ENCODE data around the gene ZNF532.

Gene ZNF532

GRCh38 chr18:58870621-58871020 is 5.9 kb downstream of the ZNF532 start:
- DNase-seq: no peak

- no peak for DNase-seq
These were observed 7.1 kb downstream of the ZNF532 start for GRCh38 chr18:58871514-58872420.

DNA sequence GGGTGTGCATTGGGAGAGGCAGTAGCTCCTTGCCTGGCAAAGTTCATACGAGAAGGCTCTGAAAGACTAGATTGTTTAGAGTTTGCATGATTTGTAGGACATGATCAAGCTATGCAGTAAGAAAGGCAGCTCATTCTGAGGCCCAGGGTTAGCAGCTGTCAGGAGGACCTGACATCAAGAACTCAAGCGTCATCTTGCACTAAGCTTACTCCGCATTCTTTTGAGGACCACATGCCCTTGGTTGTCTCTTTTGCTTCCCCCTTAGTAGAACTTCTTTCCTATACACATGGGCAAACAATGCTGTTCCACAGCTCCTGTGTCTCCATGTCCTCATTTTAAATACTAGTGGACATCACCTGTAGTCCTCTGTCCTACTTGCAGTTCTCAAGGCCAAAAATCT is 14.0 kb downstream of the ZNF532 start:
- DNase-seq: no peak

DNA sequence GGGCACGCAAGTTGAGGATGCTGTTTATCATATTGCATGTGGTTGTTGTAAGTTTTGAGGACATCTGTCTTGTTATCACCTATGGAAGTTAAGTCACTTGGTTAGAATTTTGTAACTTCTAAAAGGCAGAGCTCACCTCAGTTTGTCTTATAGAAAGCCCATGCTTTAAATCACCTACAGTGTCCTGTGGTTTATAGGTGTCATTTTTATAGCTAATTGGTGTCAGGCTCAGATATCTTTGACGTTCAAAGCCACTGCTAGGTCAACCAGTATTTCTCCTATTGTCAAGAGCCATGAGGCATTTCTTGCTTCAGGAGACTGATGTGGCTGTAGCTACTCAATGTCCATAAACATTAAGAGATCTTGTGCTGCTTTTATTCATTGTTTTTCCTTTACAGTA is 16.8 kb downstream of the ZNF532 start:
- no peak for DNase-seq

GRCh38 chr18:58882044-58882443 is 17.4 kb downstream of the ZNF532 start:
- DNase-seq: no peak

DNA sequence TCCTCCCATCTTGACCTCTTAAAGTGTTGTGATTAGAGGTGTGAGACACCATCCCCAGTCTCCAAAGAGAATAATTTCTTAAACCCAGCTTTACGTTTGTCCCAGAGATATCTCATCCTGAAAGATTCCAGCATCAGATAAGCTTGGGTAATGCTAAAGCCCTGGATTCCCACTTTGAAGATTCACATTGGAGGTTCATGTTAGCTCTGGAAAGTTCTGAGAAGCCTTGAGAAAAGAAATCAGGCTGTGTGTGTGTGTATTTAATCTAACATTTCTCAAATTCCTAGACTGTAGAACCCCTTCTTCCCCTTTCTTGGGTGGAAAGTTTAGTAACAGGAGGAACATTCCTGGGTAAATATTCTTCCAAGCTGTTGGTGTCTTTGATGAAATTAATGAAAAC is 18.0 kb downstream of the ZNF532 start:
- DNase-seq: no peak

DNA sequence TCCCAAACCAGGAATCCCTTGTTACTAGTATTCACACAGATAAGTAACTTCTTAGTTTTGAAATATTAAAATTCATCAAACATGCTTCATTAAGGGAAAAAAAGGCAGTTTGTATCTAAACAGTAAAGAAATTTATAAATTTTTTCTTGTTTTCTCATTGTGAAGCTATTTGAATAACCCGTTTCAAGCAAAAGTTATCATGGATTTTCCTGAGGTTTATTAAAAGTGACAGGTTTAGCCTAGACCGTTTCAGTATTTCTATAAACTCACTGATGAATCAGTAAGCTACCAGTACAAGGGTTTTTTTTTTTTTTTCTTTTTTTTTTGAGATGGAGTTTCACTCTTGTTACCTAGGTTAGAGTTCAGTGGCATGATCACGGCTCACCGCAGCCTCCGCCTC is 20.0 kb downstream of the ZNF532 start:
- no peak for DNase-seq

DNA sequence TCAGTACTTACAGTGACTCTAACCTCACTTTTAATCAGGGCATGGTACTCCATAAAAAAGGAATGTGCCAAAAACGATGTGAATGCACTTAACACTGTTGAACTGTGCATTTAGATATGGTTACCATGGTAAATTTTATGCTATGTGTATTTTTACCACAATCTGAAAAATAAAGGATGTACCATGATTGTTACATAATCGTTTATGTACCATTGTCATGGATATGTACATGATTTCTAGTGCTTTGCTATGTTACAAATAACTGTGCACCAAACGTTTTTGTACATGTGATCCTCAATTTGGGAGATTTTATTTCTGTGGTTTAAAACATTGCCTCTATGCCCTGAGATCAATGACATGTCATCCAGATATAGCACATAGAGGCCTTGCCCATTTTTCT is 21.8 kb downstream of the ZNF532 start:
- no peak for DNase-seq

- DNase-seq: no peak
These were observed 22.4 kb downstream of the ZNF532 start for GRCh38 chr18:58886864-58887612.

- no peak for DNase-seq
These were observed 22.9 kb downstream of the ZNF532 start for GRCh38 chr18:58887613-58887963.

DNA sequence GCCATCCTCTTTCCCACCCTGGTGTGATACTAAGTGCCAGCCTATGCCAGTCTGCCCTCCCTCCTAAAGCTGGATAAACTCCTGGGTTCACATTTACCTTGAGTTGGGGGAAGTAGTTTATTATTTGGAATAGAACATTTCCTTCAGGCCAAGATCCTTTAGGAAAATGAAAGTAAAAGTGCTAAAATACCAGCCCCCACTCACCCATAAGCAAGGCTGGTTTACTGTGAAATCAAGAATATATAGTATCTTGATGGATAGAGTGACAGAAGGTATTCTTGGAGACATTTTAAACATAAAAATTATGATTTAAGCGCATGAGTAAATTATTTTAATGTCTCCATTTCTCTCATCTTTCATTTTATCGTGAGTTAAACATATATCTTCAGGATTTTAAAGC is 27.1 kb downstream of the ZNF532 start:
- DNase-seq: no peak

DNA sequence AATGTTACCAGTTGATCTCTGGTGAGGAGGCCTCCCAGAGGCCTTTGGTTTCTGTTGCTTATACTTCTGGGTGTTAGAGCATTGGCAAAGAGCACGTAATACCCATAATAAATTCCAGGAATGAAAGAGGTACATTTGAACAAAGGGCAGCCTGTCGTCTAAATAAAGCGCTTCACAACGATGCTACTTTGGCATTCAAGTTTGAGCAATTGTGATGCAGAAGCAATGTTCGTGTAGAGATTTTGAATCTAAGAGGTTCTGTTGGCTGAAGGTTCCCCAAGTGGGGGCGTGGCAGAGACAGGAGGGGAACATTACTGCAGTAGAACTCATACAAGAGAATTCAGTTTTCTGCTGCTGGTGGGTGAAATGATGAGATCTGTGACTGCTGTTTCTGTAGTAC is 27.8 kb downstream of the ZNF532 start:
- no peak for DNase-seq

- no peak for DNase-seq
These were observed 28.9 kb downstream of the ZNF532 start for GRCh38 chr18:58893388-58894099.

DNA sequence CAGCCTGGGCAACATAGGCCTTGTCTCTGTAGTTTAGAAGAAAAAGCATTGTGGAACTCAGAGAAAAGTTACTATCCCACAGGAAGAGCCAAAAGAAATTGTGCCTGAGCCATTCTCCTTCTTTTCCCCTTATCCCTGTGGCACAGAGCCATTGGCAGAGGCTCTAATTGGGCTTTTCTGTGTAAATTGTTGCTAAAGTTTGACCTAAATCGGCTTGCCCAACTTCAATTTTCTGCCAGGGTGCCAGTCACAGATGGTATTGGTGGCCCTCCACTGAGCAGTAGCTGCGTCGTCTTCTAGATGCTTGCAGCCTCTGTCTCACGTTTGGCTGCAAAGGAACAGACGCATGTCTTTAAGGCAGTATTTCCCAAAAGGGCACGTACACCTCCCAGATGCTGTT is 30.3 kb downstream of the ZNF532 start:
- DNase-seq: no peak

- no peak for DNase-seq
These were observed 30.7 kb downstream of the ZNF532 start for GRCh38 chr18:58895385-58895784.

DNA sequence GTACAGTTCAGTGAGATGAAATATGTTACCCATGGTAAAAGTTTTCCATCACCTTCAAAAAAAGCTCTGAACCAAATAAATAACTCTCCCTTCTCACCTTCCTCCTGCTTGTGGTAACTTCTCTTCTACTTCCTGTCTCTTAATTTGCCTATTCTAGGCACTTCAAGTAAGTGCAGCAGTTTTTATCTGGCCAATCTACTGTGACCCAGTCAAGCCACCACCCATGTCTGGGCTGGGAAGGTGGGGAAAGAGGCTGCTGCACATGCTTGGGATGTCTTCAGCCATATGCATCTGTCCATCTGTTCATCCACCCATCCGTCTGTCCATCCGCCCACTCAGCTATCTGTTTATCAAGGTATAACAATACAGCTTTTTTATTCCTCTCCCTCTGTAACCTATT is 31.6 kb downstream of the ZNF532 start:
- DNase-seq: no peak

DNA sequence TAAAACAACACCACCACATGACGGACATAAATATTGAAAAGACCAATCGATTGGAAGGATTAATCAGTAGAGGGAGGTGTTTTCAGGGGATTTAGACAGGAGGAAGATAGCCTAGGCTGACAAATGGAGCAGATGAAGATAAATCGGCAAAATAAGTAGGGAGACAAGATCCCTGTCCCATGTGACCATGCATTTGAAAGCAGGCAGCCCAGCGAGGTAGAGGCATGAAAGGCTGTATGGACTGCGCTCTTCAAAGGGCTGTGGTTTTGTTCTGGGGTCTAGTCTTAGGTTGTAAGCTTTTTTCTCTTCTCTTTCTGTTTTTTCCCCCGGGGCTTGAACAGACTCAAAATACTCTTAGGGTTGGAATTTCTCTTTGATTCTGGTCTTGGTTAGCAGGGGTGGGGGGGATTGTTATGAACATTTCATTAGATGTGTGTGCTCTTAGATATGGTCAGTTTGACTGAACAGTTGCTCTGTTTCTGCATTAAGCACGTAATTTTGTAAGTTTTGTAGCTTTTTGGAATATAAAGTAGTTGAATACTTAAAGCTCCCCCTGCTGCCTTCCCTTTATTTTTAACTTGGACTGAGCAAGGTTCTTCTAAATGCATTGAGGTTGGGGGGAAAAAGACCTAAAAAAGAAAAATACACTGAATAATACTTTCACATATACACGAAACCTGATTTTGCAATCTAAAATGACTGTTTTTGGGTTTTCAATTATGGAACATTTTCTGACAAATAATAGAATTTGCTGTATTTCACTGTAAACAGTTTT is 32.2 kb downstream of the ZNF532 start:
- no peak for DNase-seq

GRCh38 chr18:58898010-58898799 is 33.5 kb downstream of the ZNF532 start:
- peak; percentile 87 for DNase-seq

DNA sequence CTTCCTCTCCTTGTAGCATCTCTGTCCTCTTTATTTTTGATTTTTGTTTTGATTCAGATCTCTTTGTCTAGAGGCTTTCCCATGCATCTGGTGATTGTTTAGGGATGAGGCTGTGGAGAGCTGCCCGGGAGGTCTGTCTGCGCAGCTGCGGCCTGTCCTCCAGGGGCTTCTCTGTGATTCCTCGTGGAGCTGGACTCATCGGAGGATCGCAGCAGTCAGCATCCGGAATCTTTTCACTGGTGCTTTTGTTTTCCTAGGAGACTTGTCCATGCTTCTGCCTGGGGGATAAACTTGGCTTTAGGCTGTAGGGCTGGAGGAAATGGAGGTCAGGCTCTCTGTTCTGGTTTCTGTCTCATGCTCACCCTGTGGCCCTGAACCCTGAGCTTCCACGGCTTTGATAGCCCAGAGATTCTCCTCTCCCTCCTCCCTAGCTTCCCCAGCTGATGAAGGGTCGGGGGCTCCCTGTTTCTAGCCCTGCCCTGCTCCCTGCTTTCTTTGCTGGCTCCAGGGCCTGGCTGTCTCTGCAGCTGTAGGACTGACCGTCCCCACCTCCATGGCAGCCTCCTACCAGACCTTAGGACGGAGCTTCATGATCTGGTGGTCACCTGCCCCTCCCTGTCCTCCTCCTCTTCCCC is 35.5 kb downstream of the ZNF532 start:
- DNase-seq: no peak

GRCh38 chr18:58901143-58901542 is 36.5 kb downstream of the ZNF532 start:
- DNase-seq: no peak

DNA sequence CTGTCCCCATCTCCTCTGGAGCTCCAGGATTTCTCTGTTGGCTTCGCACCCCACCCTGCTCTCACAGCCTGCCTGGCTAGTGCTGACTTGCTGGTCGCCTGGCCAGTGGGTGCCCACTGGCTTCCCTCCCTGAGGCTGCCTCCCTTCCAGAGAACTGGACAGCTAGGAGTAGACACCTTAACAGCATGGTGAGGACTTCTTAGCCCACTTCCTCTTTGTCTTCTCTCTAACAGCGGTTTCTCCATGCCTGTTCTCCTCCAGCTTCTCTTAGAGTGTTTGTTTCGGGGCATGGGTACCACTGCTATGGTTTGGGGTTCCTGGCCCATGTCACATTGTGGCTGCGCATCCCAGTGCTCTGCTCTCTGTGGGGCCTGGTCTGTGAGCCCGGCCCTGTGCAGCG is 37.1 kb downstream of the ZNF532 start:
- DNase-seq: no peak

- no peak for DNase-seq
These were observed 38.3 kb downstream of the ZNF532 start for GRCh38 chr18:58902961-58903360.
